Transverse colon (tissue), 4 donors: ENCODE data around the gene PIM3.

Experiments
- CTCF ChIP-seq, 5 experiments: fragments of 200-600 bp in 3 of 5; fragments of 450-650 bp in 2 of 5; sonication (generic) in 3 of 5; IDR thresholded peaks; 1 replicate in 2 of 5; 2 replicates in 3 of 5; pipeline ENCODE4 v1.5.1; 2016 to 2017; ENCODE audit warnings: antibody characterized with exemption in 5 of 5, inconsistent platforms in 3 of 5, mild to moderate bottlenecking in 2 of 5, moderate library complexity in 1 of 5
- POLR2A ChIP-seq: fragments of 450-650 bp; IDR thresholded peaks from one replicate; pipeline ENCODE4 v1.6.1; 2016; ENCODE audit warnings: antibody characterized with exemption, mild to moderate bottlenecking, moderate library complexity
- POLR2AphosphoS5 ChIP-seq, 3 donors: sonication (generic); formaldehyde crosslinking; IDR thresholded peaks; one replicate each; pipeline ENCODE4 v1.6.1; 2016; ENCODE audit warnings: antibody characterized with exemption in 3 of 3

- TF ChIP-seq CTCF (IDR thresholded peaks at IDR 0.05) (no peak), POLR2AphosphoS5 (IDR thresholded peaks at IDR 0.05) (no peak), POLR2A (no peak)
These were observed 34.4 kb downstream of the PIM3 start for GRCh38 chr22:49995041-49995360.
